Endothelial cell of umbilical vein (primary cell): ENCODE measurements around the gene LHX2. TPM values are rescaled to one million over a fixed set of nuclear protein-coding genes. Genes with fewer than 3 reads are reported as not detected.

Source experiments
- BruUV-seq: library from RNA; stranded (reverse); fragments of 400-500 nt; replicated peaks from 2 replicates; lab custom pipeline; 2021; lab: Mats Ljungman, UMichigan
- CTCF ChIA-PET: fragments of 300-600, 350-600 bp; sonication (Branson Sonifier 250); formaldehyde crosslinking; loops from one replicate; lab custom pipeline; 2021; ENCODE audit warnings: antibody characterized with exemption, inconsistent platforms; lab: Charles Lee
- POLR2A ChIA-PET: fragments of 300-600, 350-600 bp; sonication (Branson Sonifier 250); formaldehyde crosslinking; loops from one replicate; lab custom pipeline; 2021; ENCODE audit warnings: antibody characterized with exemption, inconsistent platforms; lab: Charles Lee
- DNase-seq: peaks from one replicate; pipeline ENCODE4 v3.0.0-alpha.2; 2011; ENCODE audit warnings: low read depth, low spot score
- FAIRE-seq: peaks from 2 replicates; lab custom pipeline; 2011; peaks lifted over from hg19 to GRCh38; lab: Jason Lieb, UNC
- H2AFZ ChIP-seq: 2 replicates; pipeline ENCODE4 v1.6.0; 2012; ENCODE audit warnings: low read depth, low read length, control low read depth, inconsistent platforms
- H3K27ac ChIP-seq: 2 replicates; pipeline ENCODE4 v1.5.1; 2011; ENCODE audit warnings: low read depth, mild to moderate bottlenecking, control low read depth, low read length, moderate library complexity; ENCODE audit not compliant: insufficient read depth
- H3K27me3 ChIP-seq, 2 experiments: 2 replicates each; pipeline versions ENCODE4 v1.6.0 to v1.6.1; 2011; ENCODE audit warnings: low read length in 2 of 2, mixed read lengths in 1 of 2; ENCODE audit not compliant: control insufficient read depth in 2 of 2, insufficient read depth in 2 of 2
- H3K36me3 ChIP-seq, 2 experiments: 2 replicates in 1 of 2; 3 replicates in 1 of 2; pipeline ENCODE4 v1.5.1; 2011; ENCODE audit warnings: low read length in 2 of 2, mild to moderate bottlenecking in 1 of 2, moderate library complexity in 1 of 2; ENCODE audit not compliant: control insufficient read depth in 2 of 2, insufficient read depth in 2 of 2; ENCODE audit errors: extremely low read depth in 1 of 2
- H3K4me1 ChIP-seq: 3 replicates; pipeline ENCODE4 v1.5.1; 2011; ENCODE audit warnings: mild to moderate bottlenecking, low read length; ENCODE audit not compliant: control insufficient read depth, insufficient read depth; ENCODE audit errors: extremely low read depth
- H3K4me2 ChIP-seq: 2 replicates; pipeline ENCODE4 v1.6.1; 2011; ENCODE audit warnings: low read length, control low read depth, mixed read lengths; ENCODE audit not compliant: insufficient read depth
- H3K4me3 ChIP-seq, 3 experiments: fragments of 200-600 bp in 1 of 3; sonication (generic), shearing (Covaris generic) in 1 of 3; replicated peaks in 1 of 3; 2 replicates each; pipeline ENCODE4 v1.5.1; 2011 to 2016; ENCODE audit warnings: control low read depth in 3 of 3, low read length in 3 of 3, mild to moderate bottlenecking in 2 of 3, inconsistent platforms in 1 of 3, low read depth in 1 of 3, moderate library complexity in 1 of 3; ENCODE audit not compliant: insufficient read depth in 1 of 3
- H3K79me2 ChIP-seq: 2 replicates; pipeline ENCODE4 v1.6.0; 2012; ENCODE audit warnings: low read length, inconsistent platforms; ENCODE audit not compliant: control insufficient read depth, insufficient read depth
- H3K9ac ChIP-seq: replicated peaks from 2 replicates; pipeline ENCODE3; 2011; ENCODE audit warnings: low read length, control low read depth; ENCODE audit not compliant: insufficient read depth; ENCODE audit errors: extremely low read depth
- H3K9me1 ChIP-seq: replicated peaks from 3 replicates; pipeline ENCODE4 v1.6.0; 2011; ENCODE audit warnings: mild to moderate bottlenecking, low read length; ENCODE audit not compliant: control insufficient read depth, insufficient read depth; ENCODE audit errors: extremely low read depth
- H3K9me3 ChIP-seq: replicated peaks from 2 replicates; pipeline ENCODE4 v1.5.1; 2012; ENCODE audit warnings: low read length, inconsistent platforms; ENCODE audit not compliant: control insufficient read depth, insufficient read depth
- H4K20me1 ChIP-seq: replicated peaks from 2 replicates; pipeline ENCODE3; 2011; ENCODE audit warnings: mild to moderate bottlenecking, low read length; ENCODE audit not compliant: control insufficient read depth, insufficient read depth; ENCODE audit errors: extremely low read depth
- EZH2 ChIP-seq: IDR thresholded peaks from 2 replicates; pipeline ENCODE4 v1.6.1; 2012; ENCODE audit warnings: borderline replicate concordance, low read depth, mild to moderate bottlenecking, moderate library complexity, low read length, inconsistent platforms; ENCODE audit not compliant: severe bottlenecking
- FOS ChIP-seq: IDR thresholded peaks from 2 replicates; pipeline ENCODE4 v1.6.1; 2011; ENCODE audit warnings: mild to moderate bottlenecking, low read length, moderate library complexity, borderline replicate concordance; ENCODE audit not compliant: insufficient read depth
- GATA2 ChIP-seq: IDR thresholded peaks from 2 replicates; pipeline ENCODE4 v1.7.0; 2011; ENCODE audit warnings: low read depth, mild to moderate bottlenecking, moderate library complexity, mixed read lengths, low read length; ENCODE audit not compliant: insufficient read length, insufficient read depth
- MYC ChIP-seq: IDR thresholded peaks from one replicate; pipeline ENCODE4 v1.6.1; 2011; ENCODE audit warnings: mild to moderate bottlenecking, low read depth, low read length
- POLR2A ChIP-seq: IDR thresholded peaks from 2 replicates; pipeline ENCODE4 v1.6.1; 2012; ENCODE audit warnings: low read depth, mild to moderate bottlenecking, control low read depth, low read length
- POLR2AphosphoS5 ChIP-seq: IDR thresholded peaks from 2 replicates; pipeline ENCODE4 v1.6.1; 2012; ENCODE audit warnings: low read depth, mild to moderate bottlenecking, control low read depth, low read length, moderate library complexity; ENCODE audit not compliant: insufficient read depth
- dilution Hi-C: fragments of 300-500 bp; cut with MboI; formaldehyde crosslinking; loops from one replicate; pipeline ENCODE4 v1.15.0; 2019; ENCODE audit warnings: low sequenced_read_pairs; ENCODE audit not compliant: extremely low pct_ligation_motif_present
- intact Hi-C: fragments of 100-400 bp; cut with micrococcal nuclease; formaldehyde crosslinking; loops from one replicate; pipeline ENCODE4 v1.10.0; 2022
- polyA plus RNA-seq, 4 experiments: library from polyadenylated mRNA; depleted of rRNA in 3 of 4; stranded (reverse) in 3 of 4; unstranded in 1 of 4; fragments of >200 nt; gene quantifications; 2 replicates each; pipeline versions ENCODE4 v1.2.1 to v1.2.3, GENCODE V29; 2011 to 2012; ENCODE audit warnings: missing spikeins in 1 of 4
- total RNA-seq: library from RNA; stranded (reverse); gene quantifications from 2 replicates; pipeline ENCODE4 v1.2.3, GENCODE V29; 2021
- TF ChIP-seq, protein P1 (sequence below): IDR thresholded peaks from 2 replicates; pipeline ENCODE4 v1.6.1; 2011; ENCODE audit not compliant: insufficient read depth, insufficient read length

Gene LHX2
- total and polyA plus RNA-seq, 2 donors (not counting 3 experiments of a cell fraction or from before 2014, with no cell fraction given), result not detected

GRCh38 chr9:124006448-124007361 lies 4.9 kb upstream of the LHX2 start:
- Histone ChIP-seq H3K36me3 (no peaks in the 10 kb centered on the region), H3K9ac (no peak overlapping the region), H3K9me1 (no peaks in the 10 kb centered on the region), H3K4me1 (no peaks in the 10 kb centered on the region), H3K27me3 (peaks cover 94 to 98% of the 10 kb centered on the region in 2 experiments), H3K4me2 (no peak overlapping the region), H3K9me3 (no peaks in the 10 kb centered on the region), H3K27ac (no peak overlapping the region), H3K79me2 (no peaks in the 10 kb centered on the region), H3K4me3 (no peak overlapping the region), H4K20me1 (no peaks in the 10 kb centered on the region), H2AFZ (no peak overlapping the region)
- TF ChIP-seq, protein P1, sequence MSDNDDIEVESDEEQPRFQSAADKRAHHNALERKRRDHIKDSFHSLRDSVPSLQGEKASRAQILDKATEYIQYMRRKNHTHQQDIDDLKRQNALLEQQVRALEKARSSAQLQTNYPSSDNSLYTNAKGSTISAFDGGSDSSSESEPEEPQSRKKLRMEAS, result no peak
- TF ChIP-seq FOS, result no peak
- no peak for TF ChIP-seq GATA2
- TF ChIP-seq MYC, result no peak
- TF ChIP-seq POLR2A, result no peak
- peak; percentile 48 for TF ChIP-seq EZH2
- no peak for TF ChIP-seq POLR2AphosphoS5
- ChIA-PET CTCF (no interaction called here), POLR2A (no interaction called here)
- BruUV-seq, result no TSS peak
- intact Hi-C loops (no loop called here), dilution Hi-C loops (no loop called here)
- FAIRE-seq, result no peak
- no peak for DNase-seq
